GM21529 (cell line): ENCODE measurements around the gene CNTN4.

Experiments used
- ATAC-seq: cut with Tn5 transposase; IDR thresholded peaks from one replicate; pipeline ENCODE4 v1.9.1; 2021; ENCODE audit not compliant: unreplicated experiment

CNTN4 gene

GRCh38 chr3:2657971-2658370 is 559.3 kb downstream of the CNTN4 start:
- ATAC-seq: no peak

GRCh38 chr3:2659896-2660295 is 561.2 kb downstream of the CNTN4 start:
- no peak for ATAC-seq

DNA sequence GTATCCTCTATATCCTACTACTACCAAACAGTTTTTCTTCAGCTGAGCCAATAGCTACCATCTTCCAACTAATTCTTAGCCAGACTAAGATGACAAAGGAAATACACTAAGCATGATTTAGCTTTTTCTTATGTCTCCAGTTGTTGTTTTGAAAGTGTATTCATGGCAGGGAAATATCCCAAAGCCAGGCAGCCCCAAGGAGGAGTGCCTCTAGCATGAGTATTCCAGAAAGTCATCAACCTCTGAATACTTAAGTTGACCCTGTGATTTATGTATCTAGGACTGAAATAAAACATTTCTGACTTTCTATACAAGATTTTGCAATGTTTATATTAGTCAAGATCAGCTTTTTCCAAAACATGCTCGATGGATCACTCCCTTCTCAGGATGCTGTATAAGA is 562.4 kb downstream of the CNTN4 start:
- no peak for ATAC-seq

- ATAC-seq: no peak
Observed at GRCh38 chr3:2677501-2677900, 578.8 kb downstream of the CNTN4 start.

DNA sequence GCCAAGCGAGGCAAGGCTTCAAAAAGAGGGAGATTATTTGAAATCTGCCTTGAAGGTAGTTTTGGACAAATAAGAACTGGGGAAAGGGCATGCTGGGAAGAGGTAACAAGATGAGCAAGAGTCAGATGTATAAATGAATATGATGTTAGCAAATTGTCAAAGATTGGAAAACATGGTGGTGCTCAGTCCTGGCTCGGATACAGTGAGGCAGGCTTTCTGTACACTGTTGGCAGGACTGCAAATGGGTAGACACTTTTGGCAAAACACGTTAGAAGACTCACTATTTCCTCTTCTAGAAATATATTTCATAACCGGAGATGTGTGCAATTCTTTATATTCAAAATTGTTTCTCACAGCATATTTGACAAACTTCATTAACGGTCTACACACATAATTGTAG is 581.6 kb downstream of the CNTN4 start:
- ATAC-seq: no peak

GRCh38 chr3:2684046-2684445 is 585.4 kb downstream of the CNTN4 start:
- no peak for ATAC-seq

GRCh38 chr3:2686816-2687502 is 588.3 kb downstream of the CNTN4 start:
- no peak for ATAC-seq

GRCh38 chr3:2697589-2697988 is 598.9 kb downstream of the CNTN4 start:
- ATAC-seq: no peak

- no peak for ATAC-seq
Observed at GRCh38 chr3:2701471-2701870, 602.8 kb downstream of the CNTN4 start.

DNA sequence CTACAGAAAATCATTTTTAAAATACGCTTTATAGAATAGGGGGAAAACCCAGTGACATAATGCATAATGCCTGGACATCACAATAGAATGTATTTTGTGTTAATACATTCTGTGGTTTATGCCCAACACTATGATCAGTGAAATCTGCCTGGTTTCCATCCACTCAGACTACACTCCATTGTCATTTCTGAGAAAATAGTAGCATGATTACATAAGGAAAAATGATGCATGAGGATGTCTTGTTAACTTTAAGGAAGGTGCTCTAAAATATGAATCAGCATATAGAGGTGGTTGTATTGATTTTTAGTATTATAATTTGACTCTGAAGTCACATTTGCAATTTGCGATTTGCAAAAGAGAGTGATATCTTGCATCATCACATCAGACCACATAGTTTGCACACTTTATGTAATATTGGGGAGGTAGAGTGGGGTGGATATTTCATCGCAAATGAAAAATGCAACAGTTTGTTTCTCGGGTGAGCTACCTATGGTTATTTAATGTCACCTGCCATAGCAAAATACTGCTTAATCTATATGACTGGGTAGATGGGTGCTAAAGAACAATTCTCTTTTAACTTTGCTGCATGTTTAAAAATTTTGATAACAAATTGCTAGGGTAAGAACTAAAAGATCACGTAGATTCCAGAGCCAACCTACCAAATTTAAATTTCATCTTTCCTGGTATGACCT is 607.6 kb downstream of the CNTN4 start:
- ATAC-seq: no peak

DNA sequence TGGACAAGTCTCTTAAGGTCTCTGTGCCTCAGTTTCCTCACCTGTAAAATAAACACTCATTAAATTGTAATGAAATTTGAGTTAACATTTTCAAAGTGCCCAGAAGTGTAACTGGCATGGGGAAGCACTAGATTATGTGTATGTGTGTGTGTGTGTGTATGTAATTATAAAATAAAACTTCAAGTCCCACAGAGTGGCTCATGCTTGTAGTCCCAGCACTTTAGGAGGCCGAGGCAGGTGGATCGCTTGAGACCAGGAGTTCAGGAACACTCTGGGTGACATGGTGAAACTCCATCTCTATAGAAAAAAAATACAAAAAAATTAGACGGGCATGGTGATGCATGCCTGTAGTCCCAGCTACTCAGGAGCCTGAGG is 608.2 kb downstream of the CNTN4 start:
- no peak for ATAC-seq

GRCh38 chr3:2711081-2711480 is 612.4 kb downstream of the CNTN4 start:
- ATAC-seq: no peak

GRCh38 chr3:2713923-2714322 is 615.3 kb downstream of the CNTN4 start:
- no peak for ATAC-seq

DNA sequence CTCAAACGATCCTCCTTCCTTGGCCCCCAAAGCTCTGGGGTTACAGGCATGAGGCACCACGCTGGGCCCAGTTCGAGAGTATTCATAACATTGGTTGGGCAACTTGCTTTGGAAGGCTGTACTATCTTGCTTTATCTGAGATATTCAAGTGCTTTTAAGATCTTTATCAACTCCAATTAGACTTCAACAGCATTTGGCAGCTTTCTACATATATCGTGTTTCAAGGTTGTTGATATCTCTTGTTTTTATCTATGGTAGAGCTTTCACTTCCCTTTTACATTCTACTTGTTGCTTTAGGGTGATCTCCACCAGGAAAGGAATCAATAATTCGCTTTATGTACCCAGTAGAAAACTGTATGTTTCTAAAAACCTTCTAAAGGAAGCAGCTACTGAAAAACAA is 616.2 kb downstream of the CNTN4 start:
- ATAC-seq: no peak

DNA sequence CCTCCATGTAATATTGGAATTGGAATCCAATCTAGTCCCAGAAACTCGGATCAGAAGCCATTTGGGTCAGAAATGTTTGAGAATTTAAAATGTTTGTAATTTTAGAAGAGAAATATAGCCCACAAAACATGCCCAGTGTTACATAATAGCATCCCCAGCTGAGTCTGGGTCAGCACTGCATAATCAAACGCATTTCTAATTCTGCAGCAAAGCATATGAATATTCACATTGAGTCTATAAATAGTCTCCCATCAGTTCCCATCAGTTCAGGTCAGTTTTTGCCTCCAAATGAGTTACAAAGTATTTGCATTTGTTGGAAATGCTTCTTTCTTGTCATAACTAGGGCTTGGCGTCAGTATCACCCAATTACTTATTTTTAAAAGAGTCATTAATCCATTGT is 628.4 kb downstream of the CNTN4 start:
- no peak for ATAC-seq

DNA sequence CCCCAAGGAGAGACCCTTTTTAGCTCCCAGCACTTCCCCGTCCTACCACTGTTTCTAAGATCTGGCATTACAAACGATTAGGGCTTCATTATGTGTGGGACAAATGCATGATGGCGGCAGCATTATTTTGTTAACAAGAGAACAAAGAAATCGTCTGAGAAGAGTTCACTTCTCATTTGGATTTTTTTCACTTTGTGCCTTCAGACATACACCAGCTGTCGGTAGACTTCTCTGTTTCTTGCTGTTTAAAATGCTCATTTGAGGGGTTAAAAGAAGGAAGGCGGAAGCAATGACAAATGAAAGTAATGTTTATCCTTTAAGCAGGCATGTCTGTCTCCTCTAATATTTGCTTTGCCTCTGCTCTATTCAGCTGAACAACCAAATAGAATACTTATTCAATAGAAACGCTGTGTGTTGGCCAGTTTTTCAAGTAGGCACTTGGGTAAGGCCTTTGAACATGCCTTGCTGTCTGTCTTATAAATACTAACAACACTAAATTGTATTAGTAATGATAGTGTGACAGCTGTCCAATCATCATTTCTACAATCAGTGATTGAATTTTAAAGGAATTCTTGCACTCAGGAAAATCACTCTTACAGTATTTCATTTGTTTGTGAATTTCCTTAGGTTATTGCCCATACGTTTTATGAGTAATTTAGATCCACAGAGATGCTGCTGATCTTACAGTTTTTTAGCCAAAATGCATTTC is 629.1 kb downstream of the CNTN4 start:
- ATAC-seq: no peak

DNA sequence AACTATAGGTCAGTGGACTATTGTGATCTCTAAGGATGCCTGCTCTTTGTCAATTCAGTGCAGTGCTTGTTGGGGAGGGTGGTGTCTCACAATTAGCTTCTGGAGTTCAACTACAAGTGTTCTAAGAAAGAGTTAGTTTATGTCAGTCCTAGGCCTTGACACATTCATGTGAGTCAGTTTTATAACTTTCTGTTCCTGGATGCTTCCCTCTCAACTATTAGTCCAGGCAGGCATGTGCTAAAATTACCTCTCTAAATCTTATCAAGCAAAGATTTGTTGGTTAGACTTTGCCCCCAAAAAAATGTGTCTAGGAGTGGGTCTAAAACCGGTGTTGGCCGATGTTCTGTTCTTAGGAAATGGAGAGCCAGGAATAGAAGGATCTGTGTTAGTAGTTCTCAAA is 633.2 kb downstream of the CNTN4 start:
- no peak for ATAC-seq

DNA sequence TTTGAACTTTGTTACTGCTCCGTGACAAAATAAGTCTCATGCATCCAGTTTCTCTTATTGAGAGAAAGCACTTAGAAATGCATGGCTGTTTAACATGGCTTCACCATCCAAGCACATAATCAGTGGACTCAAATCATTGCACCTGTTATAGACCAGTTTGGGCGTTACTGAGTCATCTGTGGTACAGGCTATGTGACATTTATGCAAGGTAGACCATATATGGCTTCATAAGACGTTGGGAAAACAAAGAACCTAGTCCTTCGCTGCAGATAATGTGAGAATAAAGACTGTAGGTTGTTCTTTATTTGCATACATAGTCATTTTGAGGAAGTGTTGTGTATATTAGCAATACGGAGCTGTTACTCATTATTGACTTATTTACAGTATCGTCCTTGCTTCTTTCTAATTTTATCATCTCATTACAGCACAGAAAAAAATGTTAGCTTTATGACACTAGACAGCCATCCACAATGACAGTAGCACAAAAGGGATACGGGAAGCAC is 636.8 kb downstream of the CNTN4 start:
- ATAC-seq: no peak

GRCh38 chr3:2741516-2741915 is 642.9 kb downstream of the CNTN4 start:
- ATAC-seq: no peak

DNA sequence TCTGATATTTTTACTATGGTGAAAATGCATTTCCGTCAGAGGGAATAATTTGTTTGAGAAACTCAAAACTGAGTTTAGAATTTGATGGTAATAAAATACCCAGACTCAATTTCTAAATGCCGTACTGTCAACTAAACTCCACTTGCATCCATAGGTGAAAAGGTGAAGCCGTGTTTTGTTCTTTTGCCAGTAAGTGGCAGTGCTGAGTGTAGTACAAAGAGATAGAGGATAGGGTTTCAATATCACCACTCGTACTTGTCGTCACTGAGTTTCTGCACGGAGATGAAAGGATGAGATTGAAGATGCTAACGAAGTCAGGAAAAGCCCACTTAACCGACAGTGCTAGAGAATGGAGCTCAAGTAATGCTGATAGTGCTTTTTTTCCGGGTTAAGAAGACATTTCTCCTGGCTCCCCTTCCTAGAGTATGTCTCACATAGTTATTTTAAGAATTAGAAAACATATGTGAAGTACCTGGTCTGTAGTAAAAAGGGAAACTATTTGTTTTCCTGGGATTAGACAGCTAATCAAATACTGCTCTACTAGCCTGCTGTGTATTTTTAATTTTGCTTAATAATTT is 666.4 kb downstream of the CNTN4 start:
- ATAC-seq: peak; percentile 70

DNA sequence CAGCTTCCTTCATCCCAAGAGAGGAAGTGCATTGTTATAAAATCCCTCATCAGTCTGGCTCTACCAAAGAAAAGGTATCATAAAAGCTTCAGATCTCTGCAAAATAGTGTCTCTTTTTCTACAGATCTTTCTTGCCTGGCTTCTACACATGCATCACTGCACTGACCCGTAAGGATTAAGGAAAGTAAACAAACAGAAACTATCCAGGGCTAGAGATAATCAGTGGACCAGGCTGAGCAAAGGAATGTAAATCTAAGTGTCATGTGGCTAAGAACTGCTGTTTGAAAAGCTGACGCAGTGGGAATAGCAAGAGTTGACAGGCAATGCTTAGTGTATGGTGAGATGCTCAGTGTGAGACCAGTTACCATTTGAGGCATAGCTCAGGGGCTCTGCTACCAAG is 671.8 kb downstream of the CNTN4 start:
- no peak for ATAC-seq

GRCh38 chr3:2771193-2771592 is 672.5 kb downstream of the CNTN4 start:
- ATAC-seq: peak; percentile 67
